HG03039 (cell line): Measurements from ENCODE around the gene MYO1F.
"Not testable (repeated sequence)": the region's sequence is repeated elsewhere in the genome, so short reads cannot be mapped to it uniquely, and the experiment has no call there.

Experiments
- ATAC-seq: cut with Tn5 transposase; IDR thresholded peaks from one replicate; pipeline ENCODE4 v1.9.1; 2021; ENCODE audit warnings: mild to moderate bottlenecking, moderate library complexity; ENCODE audit not compliant: unreplicated experiment

The MYO1F gene

GRCh38 chr19:8577247-8577646 is at the start of gene MYO1F:
TSS of gene MYO1F (minus strand) at chr19:8577442. CDS start at chr19:8577309, 133 bp downstream.
- no peak for ATAC-seq

DNA sequence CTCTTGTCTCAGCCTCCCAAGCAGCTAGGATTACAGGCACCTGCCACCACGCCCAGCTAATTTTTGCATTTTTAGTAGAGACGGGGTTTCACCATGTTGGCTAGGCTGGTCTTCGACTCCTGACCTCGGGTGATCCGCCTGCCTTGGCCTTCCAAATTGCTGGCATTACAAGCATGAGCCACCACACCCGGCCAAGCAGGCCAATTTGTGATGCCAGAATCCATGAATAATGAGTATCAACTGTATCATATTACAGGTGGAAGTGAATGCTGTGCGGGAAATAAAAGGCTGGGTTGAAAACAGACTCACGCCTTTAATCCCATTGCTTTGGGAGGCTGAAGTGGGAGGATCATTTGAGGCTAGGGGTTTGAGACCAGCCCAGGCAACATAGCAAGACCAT is 49.6 kb upstream of the MYO1F start:
- no peak for ATAC-seq

DNA sequence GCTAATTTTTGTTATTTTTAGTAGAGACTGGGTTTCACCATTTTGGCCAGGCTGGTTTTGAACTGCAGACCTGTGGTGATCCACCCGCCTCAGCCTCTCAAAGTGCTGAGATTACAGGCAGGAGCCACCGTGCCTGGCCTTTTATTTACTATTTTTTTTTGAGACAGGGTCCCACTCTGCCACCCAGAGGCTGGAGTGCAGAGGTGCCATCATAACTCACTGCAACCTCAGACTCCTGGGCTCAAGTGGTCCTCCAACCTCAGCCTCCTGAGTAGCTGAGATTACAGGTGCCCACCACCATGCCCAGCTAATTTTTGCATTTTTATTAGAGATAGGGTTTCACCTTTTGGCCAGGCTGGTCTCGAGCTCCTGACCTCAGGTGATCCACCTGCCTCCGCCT is 45.6 kb upstream of the MYO1F start:
- ATAC-seq, result not testable (repeated sequence)

GRCh38 chr19:8618751-8619150 is 41.5 kb upstream of the MYO1F start:
- no peak for ATAC-seq

DNA sequence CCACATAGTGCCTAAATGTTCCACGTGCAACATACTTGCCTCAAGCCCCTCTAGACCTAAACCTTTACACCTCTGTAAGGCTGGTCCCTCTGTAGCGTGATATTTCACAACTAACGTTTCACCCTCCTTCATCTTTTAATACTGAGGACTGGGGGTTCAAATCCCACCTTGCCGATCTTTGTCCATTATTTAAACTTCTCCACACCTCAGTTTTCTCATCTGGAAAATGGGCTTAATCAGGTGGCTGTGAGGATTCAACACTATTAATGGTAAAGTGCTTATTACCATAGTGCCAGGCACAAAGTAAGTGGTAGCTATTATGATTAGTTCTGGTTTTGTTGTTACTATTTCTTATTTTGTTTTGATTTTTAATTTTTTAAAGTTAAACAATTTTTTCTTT is 40.7 kb upstream of the MYO1F start:
- ATAC-seq, result no peak

- not testable (repeated sequence) for ATAC-seq
Measured at GRCh38 chr19:8617325-8617724, 40.1 kb upstream of the MYO1F start.

DNA sequence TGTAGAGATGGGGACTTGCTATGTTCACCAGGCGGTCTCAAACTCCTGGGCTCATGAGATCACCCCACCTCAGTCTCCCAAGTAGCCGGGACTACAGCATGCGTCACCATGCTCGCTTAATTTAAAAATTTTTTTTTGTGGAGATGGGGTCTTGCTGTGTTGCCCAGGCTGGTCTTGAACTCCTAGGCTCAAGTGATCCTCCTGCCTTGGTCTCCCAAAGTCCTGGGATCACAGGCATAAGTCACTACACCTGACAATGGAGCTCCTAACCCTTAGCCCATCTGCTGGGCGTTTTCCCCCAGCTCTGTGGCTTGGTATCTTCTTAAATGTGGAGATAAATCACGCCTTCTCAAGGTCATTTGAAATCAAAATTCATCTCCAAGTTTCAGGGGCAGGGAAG is 39.6 kb upstream of the MYO1F start:
- no peak for ATAC-seq

- no peak for ATAC-seq
Measured at GRCh38 chr19:8615813-8616596, 38.8 kb upstream of the MYO1F start.

DNA sequence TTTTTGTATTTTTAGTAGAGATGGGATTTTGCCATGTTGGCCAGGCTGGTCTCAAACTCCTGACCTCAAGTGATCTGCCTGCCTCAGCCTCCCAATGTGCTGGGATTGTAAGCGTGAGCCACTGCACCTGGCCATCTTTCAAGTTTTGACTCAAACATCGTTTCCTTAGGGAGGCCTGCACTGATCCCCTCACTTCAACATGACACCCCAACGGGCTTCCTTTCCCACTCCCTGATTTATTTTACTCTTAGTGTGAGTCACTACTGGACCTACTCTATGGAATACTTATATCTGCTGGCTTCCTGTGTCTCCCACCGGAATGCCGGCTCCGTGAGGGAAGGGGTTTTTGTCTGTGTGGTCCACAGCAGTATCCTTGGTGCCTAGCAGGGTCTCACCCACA is 37.8 kb upstream of the MYO1F start:
- ATAC-seq, result no peak

DNA sequence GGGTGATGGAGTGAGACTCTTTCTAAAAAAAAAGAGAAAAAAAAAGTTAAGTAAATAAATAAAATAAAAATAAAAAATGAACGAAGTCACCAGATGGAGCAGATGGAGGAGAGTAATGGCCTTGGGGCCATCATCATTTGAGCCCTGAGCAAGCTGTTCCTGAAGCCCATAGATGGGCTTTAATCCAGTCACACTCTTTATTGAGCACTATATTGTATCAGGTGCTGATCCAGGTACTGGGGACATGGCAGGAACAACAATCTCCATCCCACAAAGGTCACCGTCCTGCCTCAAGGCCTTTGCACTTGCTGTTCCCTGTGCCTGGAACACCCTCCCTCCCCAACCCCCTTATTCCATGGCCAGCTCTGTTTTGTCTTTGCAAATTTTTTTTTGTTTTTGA is 37.2 kb upstream of the MYO1F start:
- no peak for ATAC-seq

DNA sequence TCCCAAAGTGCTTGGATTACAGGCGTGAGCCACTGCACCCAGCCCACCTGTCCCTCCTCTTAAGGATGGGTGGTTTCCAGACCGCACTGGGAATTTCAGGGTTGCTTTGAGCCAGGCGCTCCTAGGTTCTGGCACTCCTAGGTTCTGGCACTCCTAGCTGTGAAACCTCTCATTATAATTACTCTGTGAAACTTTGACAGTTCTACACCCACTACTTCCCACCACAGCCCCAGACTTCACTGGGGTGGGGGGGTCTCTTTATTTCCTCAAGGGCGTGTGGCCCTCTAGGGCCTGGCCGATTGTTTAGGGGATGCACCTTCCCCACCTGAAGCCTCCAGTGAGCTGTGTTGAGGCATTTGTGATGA is 35.5 kb upstream of the MYO1F start:
- ATAC-seq, result no peak

GRCh38 chr19:8611877-8612806 is 34.9 kb upstream of the MYO1F start:
- ATAC-seq, result no peak

- no peak for ATAC-seq
Measured at GRCh38 chr19:8611391-8611876, 34.2 kb upstream of the MYO1F start.

- no peak for ATAC-seq
Measured at GRCh38 chr19:8610936-8611300, 33.7 kb upstream of the MYO1F start.

- ATAC-seq, result no peak
Measured at GRCh38 chr19:8610041-8610935, 33.0 kb upstream of the MYO1F start, which contains the start of gene ADAMTS10. TSS of gene ADAMTS10 (minus strand) at chr19:8610715. CDS start at chr19:8605710, 5,005 bp downstream.

DNA sequence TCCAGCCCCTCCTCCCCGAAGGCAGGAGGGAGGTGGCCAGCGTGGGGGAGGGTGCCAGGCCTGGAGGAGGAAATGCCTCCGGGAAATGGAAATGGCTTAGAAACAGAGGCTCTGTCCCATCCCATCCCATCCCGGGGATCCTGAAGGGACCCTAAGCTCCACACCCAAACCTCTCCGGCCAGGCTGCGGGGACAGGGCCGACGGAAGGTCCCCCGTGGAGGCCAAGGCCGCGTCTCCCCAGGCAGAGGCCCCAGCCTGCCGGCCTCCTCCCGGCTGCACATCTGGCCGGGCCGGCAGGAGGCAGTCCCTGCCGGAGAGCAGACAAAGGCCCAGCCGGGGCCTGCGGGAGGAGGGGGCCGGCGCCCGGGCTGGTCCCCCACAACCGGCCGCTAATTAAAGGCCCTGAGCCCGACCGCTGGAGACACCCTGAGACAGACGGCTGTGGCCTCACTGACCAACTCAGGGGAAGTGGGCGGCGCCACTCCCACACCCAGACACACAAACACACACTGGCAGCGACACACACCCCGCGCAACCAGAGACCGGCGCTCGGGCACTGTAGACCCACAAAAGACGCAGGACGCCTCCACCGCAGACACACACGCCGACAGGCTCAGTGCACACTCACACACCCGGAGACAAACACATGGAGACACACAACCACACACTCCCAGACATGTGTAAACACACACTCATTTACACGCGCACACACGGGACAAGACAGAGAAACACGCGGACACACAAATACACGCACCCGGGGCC is 32.2 kb upstream of the MYO1F start:
- ATAC-seq, result no peak

GRCh38 chr19:8608941-8609278 is 31.7 kb upstream of the MYO1F start:
- ATAC-seq, result no peak

GRCh38 chr19:8607386-8607785 is 30.1 kb upstream of the MYO1F start:
- no peak for ATAC-seq

- ATAC-seq, result no peak
Measured at GRCh38 chr19:8605514-8605913, 28.3 kb upstream of the MYO1F start.

GRCh38 chr19:8601796-8602195 is 24.6 kb upstream of the MYO1F start:
- ATAC-seq, result no peak
